ENCODE results near the gene TRIM54.

TRIM54 gene

GRCh38 chr2:27356056-27356381, 73.8 kb downstream of the TRIM54 start:
- DNase-seq (ENCODE audit: low read depth in 2 of 2): peak in 1 of 2 donors; percentile 6

GRCh38 chr2:27356382-27357181, 74.4 kb downstream of the TRIM54 start, which contains the start of gene GTF3C2:
Gene GTF3C2 (minus strand): TSS chr2:27356764. CDS start chr2:27343554, 13,210 bp downstream.
- DNase-seq (ENCODE audit: low read depth in 2 of 2): peak; percentile 91 to 92
